Measurements from ENCODE around the gene DZIP1L.
"Not testable (repeated sequence)": the region's sequence is repeated elsewhere in the genome, so short reads cannot be mapped to it uniquely, and the experiment has no call there.

Gene DZIP1L

DNA sequence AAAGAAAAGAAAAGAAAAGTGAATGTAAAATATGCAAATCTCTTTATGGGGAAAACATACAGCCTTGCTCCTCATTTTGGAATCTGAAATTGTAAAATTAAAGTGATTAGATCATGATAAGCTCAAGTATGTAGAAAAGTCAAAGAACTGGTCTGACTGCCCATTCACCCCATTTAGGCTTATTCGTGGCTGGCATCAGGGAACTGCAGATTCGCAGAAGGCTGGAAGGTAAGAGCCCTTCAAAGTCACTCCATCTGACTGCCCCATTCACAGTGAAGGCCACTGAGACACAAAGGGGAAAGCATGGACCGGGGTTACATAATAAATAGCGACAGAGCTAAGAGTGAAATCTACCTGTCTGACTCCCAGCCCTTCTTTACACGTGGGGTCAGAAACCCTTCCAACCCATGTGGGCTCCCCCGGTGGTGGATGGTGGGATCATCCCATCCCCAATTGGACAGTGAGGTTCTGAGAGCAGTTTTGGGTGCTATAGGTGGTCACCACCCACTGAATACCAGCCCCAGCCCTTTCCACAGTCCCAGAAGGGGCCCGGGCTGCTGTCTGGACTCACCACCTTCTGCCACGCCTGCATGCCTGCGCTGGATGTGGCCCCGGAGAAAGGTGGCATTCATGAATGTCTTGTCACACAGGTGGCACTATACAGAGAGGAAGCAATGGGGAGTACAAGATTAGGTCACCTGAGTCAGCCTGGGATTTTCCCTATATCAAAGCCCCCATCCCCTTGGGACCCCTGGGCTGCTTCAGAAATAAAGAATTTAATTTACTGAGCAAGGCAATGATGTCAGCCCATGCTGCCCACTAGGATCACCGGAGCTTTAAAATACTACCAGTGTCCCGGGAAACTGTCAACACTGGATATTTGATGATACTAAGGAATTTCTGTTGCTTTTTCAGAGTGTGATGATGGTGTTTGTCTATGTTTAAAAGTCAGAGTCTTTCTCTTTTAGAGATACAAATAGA is 17.9 kb downstream of the DZIP1L start:
- no peak overlapping the region for H3K4me3 ChIP-seq (replicated peaks; ENCODE audit: low read depth, low read length)
- TF ChIP-seq, protein P1, sequence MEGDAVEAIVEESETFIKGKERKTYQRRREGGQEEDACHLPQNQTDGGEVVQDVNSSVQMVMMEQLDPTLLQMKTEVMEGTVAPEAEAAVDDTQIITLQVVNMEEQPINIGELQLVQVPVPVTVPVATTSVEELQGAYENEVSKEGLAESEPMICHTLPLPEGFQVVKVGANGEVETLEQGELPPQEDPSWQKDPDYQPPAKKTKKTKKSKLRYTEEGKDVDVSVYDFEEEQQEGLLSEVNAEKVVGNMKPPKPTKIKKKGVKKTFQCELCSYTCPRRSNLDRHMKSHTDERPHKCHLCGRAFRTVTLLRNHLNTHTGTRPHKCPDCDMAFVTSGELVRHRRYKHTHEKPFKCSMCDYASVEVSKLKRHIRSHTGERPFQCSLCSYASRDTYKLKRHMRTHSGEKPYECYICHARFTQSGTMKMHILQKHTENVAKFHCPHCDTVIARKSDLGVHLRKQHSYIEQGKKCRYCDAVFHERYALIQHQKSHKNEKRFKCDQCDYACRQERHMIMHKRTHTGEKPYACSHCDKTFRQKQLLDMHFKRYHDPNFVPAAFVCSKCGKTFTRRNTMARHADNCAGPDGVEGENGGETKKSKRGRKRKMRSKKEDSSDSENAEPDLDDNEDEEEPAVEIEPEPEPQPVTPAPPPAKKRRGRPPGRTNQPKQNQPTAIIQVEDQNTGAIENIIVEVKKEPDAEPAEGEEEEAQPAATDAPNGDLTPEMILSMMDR (IDR thresholded peaks at IDR 0.05; ENCODE audit: low read length, missing control alignments) = peak; percentile 54
- DNase-seq (ENCODE audit: low read depth) = no peak

DNA sequence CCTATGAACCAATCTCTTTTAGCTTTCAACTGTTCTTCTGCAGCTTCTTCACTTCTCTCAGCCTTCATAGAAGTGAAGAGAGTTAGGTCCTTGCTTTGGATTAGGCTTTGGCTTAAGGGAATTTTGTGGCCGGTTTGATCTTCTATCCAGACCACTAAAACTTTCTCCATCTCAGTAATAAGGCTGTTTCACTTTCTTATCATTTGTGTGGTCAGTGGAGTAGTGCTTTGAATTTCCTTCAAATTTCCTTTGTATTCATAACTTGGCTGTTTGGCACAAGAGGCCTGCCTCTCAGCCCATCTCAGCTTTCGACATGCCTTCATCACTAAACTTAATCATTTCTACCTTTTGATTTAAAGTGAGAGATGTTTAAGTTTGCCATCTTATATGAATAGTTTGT is 21.7 kb downstream of the DZIP1L start:
- peak; percentile 32 for DNase-seq (ENCODE audit: low read depth)
- TF ChIP-seq, protein P1 (IDR thresholded peaks at IDR 0.05; ENCODE audit: low read length, missing control alignments) = no peak
- no peak overlapping the region for H3K4me3 ChIP-seq (replicated peaks; ENCODE audit: low read depth, low read length)

DNA sequence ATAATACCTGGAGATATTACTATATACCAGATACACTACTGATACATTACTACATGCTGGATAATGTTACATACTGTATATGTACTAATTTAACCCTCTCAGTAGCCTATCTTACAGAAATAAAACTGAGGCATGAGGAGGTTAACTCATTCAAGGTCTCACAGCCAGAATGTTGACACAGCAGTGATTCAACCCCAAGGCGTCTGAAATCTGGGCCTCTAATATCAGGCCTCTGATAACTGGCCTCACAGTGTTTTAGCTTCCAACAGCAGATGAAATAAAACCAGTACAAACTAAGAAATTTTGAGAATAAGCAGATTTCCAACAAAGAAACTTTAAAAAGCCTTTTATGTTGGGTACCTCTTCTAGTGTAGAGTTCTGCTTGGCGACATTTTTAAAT is 23.4 kb downstream of the DZIP1L start:
- TF ChIP-seq, protein P1 (IDR thresholded peaks at IDR 0.05; ENCODE audit: low read length, missing control alignments) = no peak
- DNase-seq (ENCODE audit: low read depth) = peak; percentile 63
- no peak overlapping the region for H3K4me3 ChIP-seq (replicated peaks; ENCODE audit: low read depth, low read length)

DNA sequence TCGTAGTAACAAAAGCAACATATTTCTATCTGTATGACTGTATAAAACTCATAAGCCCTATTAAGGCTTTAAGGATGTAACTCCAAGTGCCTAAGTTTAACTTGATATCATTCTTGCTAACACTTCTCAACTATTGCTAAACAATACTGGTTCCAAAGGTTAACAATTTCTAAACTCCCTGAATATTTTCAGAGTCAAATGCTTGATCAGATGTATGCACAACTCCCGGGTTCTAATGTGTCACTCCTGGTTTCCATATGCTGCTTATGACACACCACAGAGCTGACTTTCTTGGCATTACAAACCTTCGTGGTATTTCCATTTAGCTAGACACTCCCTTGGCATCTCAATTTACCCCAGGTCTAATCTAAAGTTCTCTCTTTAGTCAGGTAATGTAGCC is 26.3 kb downstream of the DZIP1L start:
- no peak overlapping the region for H3K4me3 ChIP-seq (replicated peaks; ENCODE audit: low read depth, low read length)
- peak; percentile 43 for DNase-seq (ENCODE audit: low read depth)
- TF ChIP-seq, protein P1 (IDR thresholded peaks at IDR 0.05; ENCODE audit: low read length, missing control alignments) = no peak

DNA sequence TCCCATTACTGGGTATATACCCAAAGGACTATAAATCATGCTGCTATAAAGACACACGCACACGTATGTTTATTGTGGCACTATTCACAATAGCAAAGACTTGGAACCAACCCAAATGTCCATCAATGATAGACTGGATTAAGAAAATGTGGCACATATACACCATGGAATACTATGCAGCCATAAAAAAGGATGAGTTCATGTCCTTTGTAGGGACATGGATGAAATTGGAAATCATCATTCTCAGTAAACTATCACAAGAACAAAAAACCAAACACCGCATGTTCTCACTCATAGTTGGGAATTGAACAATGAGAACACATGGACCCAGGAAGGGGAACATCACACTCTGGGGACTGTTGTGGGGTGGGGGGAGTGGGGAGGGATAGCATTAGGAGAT is 29.7 kb downstream of the DZIP1L start:
- H3K4me3 ChIP-seq (replicated peaks; ENCODE audit: low read depth, low read length); DNase-seq (ENCODE audit: low read depth): not testable (repeated sequence)

DNA sequence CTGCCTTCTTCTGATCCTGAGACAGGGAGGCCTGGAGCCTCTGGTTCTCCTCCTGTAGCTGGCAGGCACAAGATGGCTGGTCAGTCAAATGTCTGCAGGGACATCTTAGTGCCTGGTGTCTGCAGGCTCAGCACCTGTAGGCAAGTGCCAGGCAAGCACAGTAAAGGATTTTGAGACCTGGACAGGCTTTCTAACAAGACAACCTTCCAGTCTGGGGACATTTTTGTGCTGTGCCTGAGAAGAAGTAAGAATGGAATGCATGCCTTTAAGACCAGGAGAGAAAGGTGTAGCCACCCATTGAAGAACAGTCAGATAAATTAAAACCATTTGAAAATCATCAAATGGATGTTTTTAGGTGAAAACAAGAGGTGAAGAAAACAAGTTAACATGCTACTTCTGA is 31.2 kb downstream of the DZIP1L start:
- no peak for DNase-seq (ENCODE audit: low read depth)
- H3K4me3 ChIP-seq (replicated peaks; ENCODE audit: low read depth, low read length) = no peak overlapping the region
- TF ChIP-seq, protein P1 (IDR thresholded peaks at IDR 0.05; ENCODE audit: low read length, missing control alignments) = no peak

DNA sequence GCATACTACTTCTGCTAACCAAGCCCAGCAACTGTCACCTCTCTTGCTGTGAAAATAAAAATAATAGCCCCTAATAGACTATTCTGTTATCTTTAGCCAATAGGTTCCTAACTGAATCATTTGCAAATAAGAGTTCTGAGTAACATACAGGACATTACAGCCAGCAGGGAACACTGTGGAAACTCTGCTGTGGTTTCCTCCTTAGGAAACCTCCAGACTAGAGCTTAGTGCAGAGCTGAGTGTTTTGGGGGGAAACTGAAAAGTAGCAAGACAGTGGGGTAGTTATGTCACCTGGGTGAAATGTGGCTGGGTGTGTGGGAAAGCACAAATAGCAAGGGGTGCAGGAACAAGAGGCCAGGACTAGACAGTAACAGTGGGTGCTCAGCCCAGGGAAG is 32.4 kb downstream of the DZIP1L start:
- H3K4me3 ChIP-seq (replicated peaks; ENCODE audit: low read depth, low read length) = peak overlapping the region; percentile 46
- DNase-seq (ENCODE audit: low read depth) = no peak
- TF ChIP-seq, protein P1 (IDR thresholded peaks at IDR 0.05; ENCODE audit: low read length, missing control alignments) = no peak

Measured in fibroblast of pulmonary artery (primary cell).